ENCODE data around the gene LRRC58. TPM values are rescaled to one million over a fixed set of nuclear protein-coding genes. Genes with fewer than 3 reads are reported as not detected.
A peak's percentile ranks its signal among the peaks of the same experiment; 100 is the strongest.

The LRRC58 gene
- total RNA-seq, 5 donors from 2014 or later (not counting 1 experiment from before 2014, with no cell fraction given), result 14.4 to 19.2 (median 17.7) TPM

- H3K4me3 ChIP-seq (ENCODE audit: control insufficient read depth in 1 of 2, extremely low read depth in 1 of 2, low read length in 1 of 2), result no peak overlapping the region
- DNase-seq (peak in 1 of 35 experiments; percentile 15), ATAC-seq (replicated peaks in 1 of 4) (no peak)
- no peak overlapping the region for H3K27ac ChIP-seq (ENCODE audit: low read length)
- no peaks in the 10 kb centered on the region for H3K9me3 ChIP-seq
- Mint-ChIP-seq H3K36me3 (no peaks in the 10 kb centered on the region), H3K4me1 (no peaks in the 10 kb centered on the region), H3K27ac (no peak overlapping the region), H3K4me3 (no peak overlapping the region), H3K27me3 (peaks cover 4 to 8% of the 10 kb centered on the region in 2 donors), H3K9me3 (no peaks in the 10 kb centered on the region)
- H3K36me3 ChIP-seq (ENCODE audit: control insufficient read depth in 2 of 2, extremely low read depth in 1 of 2, insufficient read depth in 1 of 2, low read length in 1 of 2), result no peaks in the 10 kb centered on the region
- POLR2A ChIA-PET, result interaction anchor here in 1 of 2 donors (0.5 kb wide), 1 partner anchor 757 kb away, joined by 3 read pairs; no protein-coding TSS in a partner anchor
- CTCF ChIA-PET, result interaction anchor here (0.7 to 0.8 kb wide), 2 partner anchors 113 to 466 kb away, joined by 3 read pairs; no protein-coding TSS in a partner anchor
- H3K27me3 ChIP-seq (replicated peaks in 1 of 2; ENCODE audit: control insufficient read depth in 2 of 2, extremely low read depth in 1 of 2, insufficient read depth in 2 of 2, low read length in 1 of 2), result peaks cover 0 to 7% of the 10 kb centered on the region in 2 experiments
- no peaks in the 10 kb centered on the region for H3K4me1 ChIP-seq (ENCODE audit: control insufficient read depth in 1 of 2, extremely low read depth in 1 of 2, insufficient read depth in 2 of 2, low read length in 2 of 2)
Observed at GRCh38 chr3:120357807-120358206, 8.7 kb upstream of the LRRC58 start.

- no peaks in the 10 kb centered on the region for H3K9me3 ChIP-seq
- WGBS (ENCODE audit: insufficient coverage), result no CpG with 5 or more reads among the region's 1 CpG
- Mint-ChIP-seq H3K27ac (no peak overlapping the region), H3K9me3 (no peaks in the 10 kb centered on the region), H3K27me3 (peaks cover 3 to 4% of the 10 kb centered on the region in 2 donors), H3K4me1 (no peaks in the 10 kb centered on the region), H3K36me3 (no peaks in the 10 kb centered on the region), H3K4me3 (no peak overlapping the region)
- POLR2A ChIA-PET, result no interaction called here
- ATAC-seq (replicated peaks in 1 of 4) (no peak), DNase-seq (no peak)
- H3K27me3 ChIP-seq (replicated peaks in 1 of 2; ENCODE audit: control insufficient read depth in 2 of 2, extremely low read depth in 1 of 2, insufficient read depth in 2 of 2, low read length in 1 of 2), result peaks cover 0 to 7% of the 10 kb centered on the region in 2 experiments
- no peak overlapping the region for H3K4me3 ChIP-seq (ENCODE audit: control insufficient read depth in 1 of 2, extremely low read depth in 1 of 2, low read length in 1 of 2)
- no peak overlapping the region for H3K27ac ChIP-seq (ENCODE audit: low read length)
- H3K36me3 ChIP-seq (ENCODE audit: control insufficient read depth in 2 of 2, extremely low read depth in 1 of 2, insufficient read depth in 1 of 2, low read length in 1 of 2), result no peaks in the 10 kb centered on the region
- CTCF ChIA-PET, result no interaction called here
- H3K4me1 ChIP-seq (ENCODE audit: control insufficient read depth in 1 of 2, extremely low read depth in 1 of 2, insufficient read depth in 2 of 2, low read length in 2 of 2), result no peaks in the 10 kb centered on the region
Observed at GRCh38 chr3:120355486-120355885, 6.3 kb upstream of the LRRC58 start.

GRCh38 chr3:120353463-120353862 lies 4.3 kb upstream of the LRRC58 start:
- Histone ChIP-seq H3K4me3 (ENCODE audit: control insufficient read depth in 1 of 2, extremely low read depth in 1 of 2, low read length in 1 of 2) (no peak overlapping the region), H3K27me3 (replicated peaks in 1 of 2; ENCODE audit: control insufficient read depth in 2 of 2, extremely low read depth in 1 of 2, insufficient read depth in 2 of 2, low read length in 1 of 2) (no peaks in the 10 kb centered on the region), H3K27ac (ENCODE audit: low read length) (no peak overlapping the region), H3K4me1 (ENCODE audit: control insufficient read depth in 1 of 2, extremely low read depth in 1 of 2, insufficient read depth in 2 of 2, low read length in 2 of 2) (peaks cover 4 to 8% of the 10 kb centered on the region in 2 experiments), H3K36me3 (ENCODE audit: control insufficient read depth in 2 of 2, extremely low read depth in 1 of 2, insufficient read depth in 1 of 2, low read length in 1 of 2) (no peaks in the 10 kb centered on the region), H3K9me3 (no peaks in the 10 kb centered on the region)
- ChIA-PET POLR2A (no interaction called here), CTCF (no interaction called here)
- ATAC-seq (replicated peaks in 1 of 4) (no peak), DNase-seq (no peak)
- H3K27ac Mint-ChIP-seq, result no peak overlapping the region
- H3K4me1 Mint-ChIP-seq, result peaks cover 7 to 9% (median 7%) of the 10 kb centered on the region in 3 donors
- no peaks in the 10 kb centered on the region for H3K9me3 Mint-ChIP-seq
- peaks cover 0 to 4% of the 10 kb centered on the region in 2 donors for H3K27me3 Mint-ChIP-seq
- H3K36me3 Mint-ChIP-seq, result no peaks in the 10 kb centered on the region
- H3K4me3 Mint-ChIP-seq, result no peak overlapping the region

GRCh38 chr3:120352017-120352416 lies 2.9 kb upstream of the LRRC58 start:
- H3K36me3 ChIP-seq (ENCODE audit: control insufficient read depth in 2 of 2, extremely low read depth in 1 of 2, insufficient read depth in 1 of 2, low read length in 1 of 2), result no peaks in the 10 kb centered on the region
- ATAC-seq (replicated peaks in 1 of 4) (no peak), DNase-seq (no peak)
- Mint-ChIP-seq H3K4me3 (no peak overlapping the region), H3K4me1 (peaks cover 18 to 21% (median 20%) of the 10 kb centered on the region in 3 donors), H3K27ac (no peak overlapping the region), H3K9me3 (no peaks in the 10 kb centered on the region), H3K27me3 (peaks cover 0 to 4% of the 10 kb centered on the region in 2 donors), H3K36me3 (peaks cover 1% of the 10 kb centered on the region)
- POLR2A ChIA-PET, result interaction anchor here in 1 of 2 donors (0.6 kb wide), 2 partner anchors 230 to 447 kb away, joined by 3 to 8 read pairs; no protein-coding TSS in a partner anchor
- peaks cover 10 to 19% of the 10 kb centered on the region in 2 experiments for H3K4me1 ChIP-seq (ENCODE audit: control insufficient read depth in 1 of 2, extremely low read depth in 1 of 2, insufficient read depth in 2 of 2, low read length in 2 of 2)
- H3K27me3 ChIP-seq (replicated peaks in 1 of 2; ENCODE audit: control insufficient read depth in 2 of 2, extremely low read depth in 1 of 2, insufficient read depth in 2 of 2, low read length in 1 of 2), result no peaks in the 10 kb centered on the region
- CTCF ChIA-PET, result interaction anchor here in 1 of 2 donors (0.7 to 4.8 kb wide), 2 partner anchors 66 to 791 kb away, joined by 4 to 25 read pairs; no protein-coding TSS in a partner anchor
- no peak overlapping the region for H3K27ac ChIP-seq (ENCODE audit: low read length)
- no peaks in the 10 kb centered on the region for H3K9me3 ChIP-seq
- 83% methylated on average over 3 of the region's 4 CpGs for WGBS (ENCODE audit: insufficient coverage)
- no peak overlapping the region for H3K4me3 ChIP-seq (ENCODE audit: control insufficient read depth in 1 of 2, extremely low read depth in 1 of 2, low read length in 1 of 2)

GRCh38 chr3:120350401-120350941 lies 1.3 kb upstream of the LRRC58 start:
- H3K27ac Mint-ChIP-seq, result no peak overlapping the region
- peaks cover 14 to 23% of the 10 kb centered on the region in 2 experiments for H3K4me1 ChIP-seq (ENCODE audit: control insufficient read depth in 1 of 2, extremely low read depth in 1 of 2, insufficient read depth in 2 of 2, low read length in 2 of 2)
- no peaks in the 10 kb centered on the region for H3K9me3 ChIP-seq
- WGBS (ENCODE audit: insufficient coverage), result no CpG with 5 or more reads among the region's 8 CpGs
- no peaks in the 10 kb centered on the region for H3K27me3 Mint-ChIP-seq
- no peaks in the 10 kb centered on the region for H3K36me3 ChIP-seq (ENCODE audit: control insufficient read depth in 2 of 2, extremely low read depth in 1 of 2, insufficient read depth in 1 of 2, low read length in 1 of 2)
- POLR2A ChIA-PET, result interaction anchor here (0.6 to 1.0 kb wide), 2 partner anchors 52 to 205 kb away, joined by 3 to 5 read pairs; no protein-coding TSS in a partner anchor
- ATAC-seq (replicated peaks in 1 of 4), result no peak
- no peak for DNase-seq
- H3K4me3 ChIP-seq (ENCODE audit: control insufficient read depth in 1 of 2, extremely low read depth in 1 of 2, low read length in 1 of 2), result no peak overlapping the region
- H3K27me3 ChIP-seq (replicated peaks in 1 of 2; ENCODE audit: control insufficient read depth in 2 of 2, extremely low read depth in 1 of 2, insufficient read depth in 2 of 2, low read length in 1 of 2), result no peaks in the 10 kb centered on the region
- H3K9me3 Mint-ChIP-seq, result no peaks in the 10 kb centered on the region
- CTCF ChIA-PET, result interaction anchor here (0.6 to 4.8 kb wide), 2 partner anchors 67 to 888 kb away, joined by 3 to 25 read pairs; no protein-coding TSS in a partner anchor
- H3K4me3 Mint-ChIP-seq, result peak overlapping the region; percentile 63 to 95 (median 88)
- H3K4me1 Mint-ChIP-seq, result peaks cover 33 to 35% (median 34%) of the 10 kb centered on the region in 3 donors
- H3K36me3 Mint-ChIP-seq, result peaks cover 10% of the 10 kb centered on the region
- H3K27ac ChIP-seq (ENCODE audit: low read length), result no peak overlapping the region

- Histone ChIP-seq H3K4me3 (ENCODE audit: control insufficient read depth in 1 of 2, extremely low read depth in 1 of 2, low read length in 1 of 2) (peak overlapping the region; percentile 68 to 81), H3K27ac (ENCODE audit: low read length) (peak overlapping the region; percentile 60), H3K4me1 (ENCODE audit: control insufficient read depth in 1 of 2, extremely low read depth in 1 of 2, insufficient read depth in 2 of 2, low read length in 2 of 2) (peaks cover 16 to 23% of the 10 kb centered on the region in 2 experiments), H3K9me3 (no peaks in the 10 kb centered on the region), H3K27me3 (replicated peaks in 1 of 2; ENCODE audit: control insufficient read depth in 2 of 2, extremely low read depth in 1 of 2, insufficient read depth in 2 of 2, low read length in 1 of 2) (no peaks in the 10 kb centered on the region), H3K36me3 (ENCODE audit: control insufficient read depth in 2 of 2, extremely low read depth in 1 of 2, insufficient read depth in 1 of 2, low read length in 1 of 2) (no peaks in the 10 kb centered on the region)
- Mint-ChIP-seq H3K9me3 (no peaks in the 10 kb centered on the region), H3K4me1 (peaks cover 40 to 42% (median 41%) of the 10 kb centered on the region in 3 donors), H3K27ac (peak overlapping the region; percentile 92 to 95), H3K4me3 (peak overlapping the region; percentile 88 to 95 (median 95)), H3K36me3 (peaks cover 10% of the 10 kb centered on the region), H3K27me3 (no peaks in the 10 kb centered on the region)
- ATAC-seq (replicated peaks in 1 of 4) (no peak), DNase-seq (no peak)
- POLR2A ChIA-PET, result interaction anchor here (0.6 to 1.4 kb wide), 8 partner anchors 8 to 886 kb away, joined by 3 to 9 read pairs (median 4); partner anchors contain the start of genes NDUFB4 (in 1 of the 2) and TMEM39A (in 1 of the 2)
- WGBS (ENCODE audit: insufficient coverage), result 33% methylated on average over 1 of the region's 6 CpGs
- CTCF ChIA-PET, result interaction anchor here (0.5 to 4.8 kb wide), 4 partner anchors 67 to 253 kb away, joined by 4 to 25 read pairs (median 5); no protein-coding TSS in a partner anchor
Observed at GRCh38 chr3:120349855-120350125, 636 bp upstream of the LRRC58 start.

All from T-cell (primary cell).